ENCODE data around the gene PEX10. TPM values are rescaled to one million over a fixed set of nuclear protein-coding genes. Genes with fewer than 3 reads are reported as not detected.
"Not testable (repeated sequence)": the region's sequence is repeated elsewhere in the genome, so short reads cannot be mapped to it uniquely, and the experiment has no call there.

PEX10 gene
- total RNA-seq, 1 experiment from 2014 or later = 24.3 TPM

GRCh38 chr1:2441746-2442145, 29.4 kb upstream of the PEX10 start:
- Histone ChIP-seq H3K4me1 (replicated peaks; ENCODE audit: insufficient read depth) (no peaks in the 10 kb centered on the region), H3F3A (ENCODE audit: insufficient read depth, low read depth) (no peaks in the 10 kb centered on the region), H4K20me1 (ENCODE audit: insufficient read depth) (peaks cover 6% of the 10 kb centered on the region; the same call in 1 of the 2 replicates), H3K27me3 (ENCODE audit: insufficient read depth, low read depth) (peaks cover 49% of the 10 kb centered on the region), H3K27ac (no peak overlapping the region), H3K36me3 (ENCODE audit: low read depth) (no peaks in the 10 kb centered on the region), H3K9me3 (ENCODE audit: insufficient read depth, low read depth) (no peaks in the 10 kb centered on the region), H3K4me2 (no peak overlapping the region; the same call in 1 of the 2 replicates), H3K4me3 (no peak overlapping the region), H3K9me2 (ENCODE audit: insufficient read depth) (no peaks in the 10 kb centered on the region), H2AFZ (no peak overlapping the region), H3K79me2 (ENCODE audit: low read depth) (no peaks in the 10 kb centered on the region)
- TF ChIP-seq CTCF (conservative IDR thresholded peaks at IDR 0.05) = no peak
- no peak for TF ChIP-seq EZH2 (IDR thresholded peaks at IDR 0.05; ENCODE audit: low read depth)
- ChIA-PET POLR2A (ENCODE audit: unreplicated experiment) (no interaction called here), CTCF (no interaction called here)
- BruUV-seq (replicated peaks) = no TSS peak
- DNase-seq = no peak
- intact Hi-C loops (cut with micrococcal nuclease; ENCODE audit: unreplicated experiment) = no loop called here

GRCh38 chr1:2440346-2440745, 28.0 kb upstream of the PEX10 start:
- H3K9me2 ChIP-seq (ENCODE audit: insufficient read depth); H3F3A ChIP-seq (ENCODE audit: insufficient read depth, low read depth); H3K27ac ChIP-seq; CTCF ChIA-PET; H2AFZ ChIP-seq; intact Hi-C loops (cut with micrococcal nuclease; ENCODE audit: unreplicated experiment); DNase-seq; H3K9me3 ChIP-seq (ENCODE audit: insufficient read depth, low read depth); POLR2A ChIA-PET (ENCODE audit: unreplicated experiment); H3K4me1 ChIP-seq (replicated peaks; ENCODE audit: insufficient read depth); H3K36me3 ChIP-seq (ENCODE audit: low read depth); H3K4me3 ChIP-seq; H4K20me1 ChIP-seq (ENCODE audit: insufficient read depth); H3K4me2 ChIP-seq; H3K79me2 ChIP-seq (ENCODE audit: low read depth); BruUV-seq (replicated peaks): not testable (repeated sequence)
- H3K27me3 ChIP-seq (ENCODE audit: insufficient read depth, low read depth) = peaks cover 54% of the 10 kb centered on the region

- ChIA-PET CTCF (no interaction called here), POLR2A (ENCODE audit: unreplicated experiment) (no interaction called here)
- peaks cover 6% of the 10 kb centered on the region; the same call in 1 of the 2 replicates for H4K20me1 ChIP-seq (ENCODE audit: insufficient read depth)
- H3K36me3 ChIP-seq (ENCODE audit: low read depth) = no peaks in the 10 kb centered on the region
- no peaks in the 10 kb centered on the region for H3K4me1 ChIP-seq (replicated peaks; ENCODE audit: insufficient read depth)
- H3K27me3 ChIP-seq (ENCODE audit: insufficient read depth, low read depth) = peaks cover 64% of the 10 kb centered on the region
- no peak overlapping the region for H2AFZ ChIP-seq
- TF ChIP-seq EZH2 (IDR thresholded peaks at IDR 0.05; ENCODE audit: low read depth) = no peak
- no peaks in the 10 kb centered on the region for H3K79me2 ChIP-seq (ENCODE audit: low read depth)
- no peak overlapping the region for H3K27ac ChIP-seq
- H3K4me3 ChIP-seq = no peak overlapping the region
- intact Hi-C loops (cut with micrococcal nuclease; ENCODE audit: unreplicated experiment) = no loop called here
- no TSS peak for BruUV-seq (replicated peaks)
- H3F3A ChIP-seq (ENCODE audit: insufficient read depth, low read depth) = no peaks in the 10 kb centered on the region
- H3K4me2 ChIP-seq = no peak overlapping the region
- DNase-seq = no peak
- no peaks in the 10 kb centered on the region for H3K9me2 ChIP-seq (ENCODE audit: insufficient read depth)
- no peaks in the 10 kb centered on the region for H3K9me3 ChIP-seq (ENCODE audit: insufficient read depth, low read depth)
Observed at GRCh38 chr1:2439369-2439768, 27.0 kb upstream of the PEX10 start.

- H3K4me1 ChIP-seq (replicated peaks; ENCODE audit: insufficient read depth) = no peaks in the 10 kb centered on the region
- H4K20me1 ChIP-seq (ENCODE audit: insufficient read depth) = peaks cover 6% of the 10 kb centered on the region; the same call in 1 of the 2 replicates
- CTCF ChIA-PET = no interaction called here
- no peaks in the 10 kb centered on the region for H3K9me3 ChIP-seq (ENCODE audit: insufficient read depth, low read depth)
- H3K27ac ChIP-seq = no peak overlapping the region
- no peaks in the 10 kb centered on the region for H3K9me2 ChIP-seq (ENCODE audit: insufficient read depth)
- DNase-seq = no peak
- H3K36me3 ChIP-seq (ENCODE audit: low read depth) = no peaks in the 10 kb centered on the region
- no TSS peak for BruUV-seq (replicated peaks)
- peaks cover 71% of the 10 kb centered on the region for H3K27me3 ChIP-seq (ENCODE audit: insufficient read depth, low read depth)
- no peak overlapping the region for H3K4me3 ChIP-seq
- no peaks in the 10 kb centered on the region for H3K79me2 ChIP-seq (ENCODE audit: low read depth)
- H2AFZ ChIP-seq = no peak overlapping the region
- H3K4me2 ChIP-seq = no peak overlapping the region
- TF ChIP-seq CTCF (conservative IDR thresholded peaks at IDR 0.05) (no peak), EZH2 (IDR thresholded peaks at IDR 0.05; ENCODE audit: low read depth) (no peak)
- intact Hi-C loops (cut with micrococcal nuclease; ENCODE audit: unreplicated experiment) = no loop called here
- POLR2A ChIA-PET (ENCODE audit: unreplicated experiment) = no interaction called here
- no peaks in the 10 kb centered on the region for H3F3A ChIP-seq (ENCODE audit: insufficient read depth, low read depth)
Observed at GRCh38 chr1:2438641-2439040, 26.3 kb upstream of the PEX10 start.

All from PC-9 (cell line).